ENCODE data around the gene TRIO.
A peak's percentile ranks its signal among the peaks of the same experiment; 100 is the strongest.

Gene TRIO

GRCh38 chr5:14185326-14186058 lies 42.4 kb downstream of the TRIO start:
- Histone ChIP-seq H3K36me3 (replicated peaks in 1 of 2; ENCODE audit: control insufficient read depth in 2 of 2, insufficient read depth in 2 of 2, low read length in 2 of 2) (no peaks in the 10 kb centered on the region), H3K9me3 (replicated peaks in 1 of 2; ENCODE audit: control insufficient read depth in 2 of 2, insufficient read depth in 1 of 2, low read depth in 1 of 2, low read length in 2 of 2) (no peaks in the 10 kb centered on the region), H3K27ac (replicated peaks; ENCODE audit: low read length) (no peak overlapping the region), H4K8ac (ENCODE audit: low read depth, low read length) (no peak overlapping the region), H3K27me3 (ENCODE audit: control insufficient read depth in 3 of 3, insufficient read depth in 3 of 3, low read depth in 1 of 3, low read length in 3 of 3) (no peaks in the 10 kb centered on the region), H2BK120ac (ENCODE audit: low read depth, low read length) (no peak overlapping the region), H3K79me1 (ENCODE audit: low read depth, low read length) (peaks cover 6% of the 10 kb centered on the region), H4K91ac (ENCODE audit: low read depth, low read length, poor library complexity) (no peak overlapping the region), H3K4me1 (ENCODE audit: control insufficient read depth in 2 of 2, insufficient read depth in 1 of 2, low read depth in 1 of 2, low read length in 2 of 2) (peaks cover 13 to 14% of the 10 kb centered on the region in 2 donors), H3K4ac (ENCODE audit: low read length) (no peak overlapping the region), H2BK5ac (ENCODE audit: low read length) (no peak overlapping the region), H2AFZ (ENCODE audit: low read length) (no peak overlapping the region), H2AK5ac (ENCODE audit: low read depth, low read length) (no peak overlapping the region), H3K14ac (ENCODE audit: low read length) (peak overlapping the region; percentile 91), H3K4me3 (ENCODE audit: low read length in 2 of 2) (no peak overlapping the region), H3K4me2 (ENCODE audit: insufficient read depth, low read length, poor library complexity, severe bottlenecking) (no peak overlapping the region), H3K23ac (ENCODE audit: low read depth, low read length, poor library complexity) (no peak overlapping the region), H2BK12ac (ENCODE audit: low read length) (no peak overlapping the region), H3K18ac (ENCODE audit: low read length) (peak overlapping the region; percentile 6), H2BK15ac (ENCODE audit: low read length) (no peak overlapping the region), H3K9ac (ENCODE audit: low read depth, low read length, poor library complexity) (peak overlapping the region; percentile 31)
- no peak for DNase-seq (ENCODE audit: low spot score)
- WGBS, 2 donors (ENCODE audit: extremely low coverage in 2 of 2, insufficient read length in 2 of 2, insufficient replicate concordance in 1 of 2), result no CpG with 5 or more reads among the region's 7 CpGs

DNA sequence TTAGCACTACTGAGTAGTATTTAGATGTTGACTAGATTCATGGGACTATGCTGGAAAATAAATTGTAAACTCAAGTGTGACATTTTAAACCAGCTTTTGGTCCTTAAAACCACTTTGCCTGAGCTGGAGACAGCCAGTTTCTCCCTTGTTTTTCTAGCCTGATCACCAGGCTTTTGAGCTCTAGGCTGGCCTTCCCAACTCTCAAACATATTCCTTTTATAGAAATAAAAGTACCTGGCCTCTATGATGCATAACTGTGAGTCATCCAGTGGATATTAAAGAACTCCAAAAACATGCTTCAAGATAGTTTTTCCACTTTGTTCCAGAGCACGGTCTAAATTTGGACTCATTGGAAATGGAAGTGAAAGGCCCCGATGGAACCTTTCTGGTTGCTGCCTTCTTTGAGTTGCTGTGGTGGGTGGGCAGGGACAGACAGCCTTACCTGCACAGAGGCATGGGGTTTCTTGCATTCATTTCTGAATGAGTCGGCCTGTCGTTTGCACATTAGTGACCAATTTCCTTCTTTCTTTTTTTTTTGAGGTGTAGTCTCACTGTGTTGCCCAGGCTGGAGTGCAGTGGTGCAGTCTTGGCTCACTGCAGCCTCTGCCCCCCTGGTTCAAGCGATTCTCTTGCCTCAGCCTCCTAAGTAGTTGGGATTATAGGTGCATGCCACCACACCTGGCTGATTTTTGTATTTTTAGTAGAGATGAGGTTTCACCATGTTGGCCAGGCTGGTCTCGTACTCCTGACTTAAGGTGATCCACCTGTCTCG lies 43.1 kb downstream of the TRIO start:
- DNase-seq (ENCODE audit: low spot score), result no peak
- Histone ChIP-seq H2AK5ac (ENCODE audit: low read depth, low read length) (no peak overlapping the region), H2BK120ac (ENCODE audit: low read depth, low read length) (no peak overlapping the region), H3K18ac (ENCODE audit: low read length) (no peak overlapping the region), H3K23ac (ENCODE audit: low read depth, low read length, poor library complexity) (no peak overlapping the region), H2AFZ (ENCODE audit: low read length) (no peak overlapping the region), H3K27me3 (ENCODE audit: control insufficient read depth in 3 of 3, insufficient read depth in 3 of 3, low read depth in 1 of 3, low read length in 3 of 3) (no peaks in the 10 kb centered on the region), H3K4me2 (ENCODE audit: insufficient read depth, low read length, poor library complexity, severe bottlenecking) (no peak overlapping the region), H3K4me1 (ENCODE audit: control insufficient read depth in 2 of 2, insufficient read depth in 1 of 2, low read depth in 1 of 2, low read length in 2 of 2) (peaks cover 14 to 16% of the 10 kb centered on the region in 2 donors), H3K36me3 (replicated peaks in 1 of 2; ENCODE audit: control insufficient read depth in 2 of 2, insufficient read depth in 2 of 2, low read length in 2 of 2) (no peaks in the 10 kb centered on the region), H3K9me3 (replicated peaks in 1 of 2; ENCODE audit: control insufficient read depth in 2 of 2, insufficient read depth in 1 of 2, low read depth in 1 of 2, low read length in 2 of 2) (no peaks in the 10 kb centered on the region), H3K14ac (ENCODE audit: low read length) (no peak overlapping the region), H4K8ac (ENCODE audit: low read depth, low read length) (no peak overlapping the region), H3K4me3 (ENCODE audit: low read length in 2 of 2) (no peak overlapping the region), H2BK15ac (ENCODE audit: low read length) (no peak overlapping the region), H3K79me1 (ENCODE audit: low read depth, low read length) (peaks cover 6% of the 10 kb centered on the region), H3K27ac (replicated peaks; ENCODE audit: low read length) (no peak overlapping the region), H2BK5ac (ENCODE audit: low read length) (no peak overlapping the region), H4K91ac (ENCODE audit: low read depth, low read length, poor library complexity) (no peak overlapping the region), H3K4ac (ENCODE audit: low read length) (no peak overlapping the region), H2BK12ac (ENCODE audit: low read length) (no peak overlapping the region), H3K9ac (ENCODE audit: low read depth, low read length, poor library complexity) (no peak overlapping the region)
- WGBS, 2 donors (ENCODE audit: extremely low coverage in 2 of 2, insufficient read length in 2 of 2, insufficient replicate concordance in 1 of 2), result no CpG with 5 or more reads among the region's 7 CpGs

GRCh38 chr5:14187157-14187556 lies 44.0 kb downstream of the TRIO start:
- H3K9ac ChIP-seq (ENCODE audit: low read depth, low read length, poor library complexity), result no peak overlapping the region
- H3K79me1 ChIP-seq (ENCODE audit: low read depth, low read length), result peaks cover 5% of the 10 kb centered on the region
- H3K4me3 ChIP-seq (ENCODE audit: low read length in 2 of 2), result no peak overlapping the region
- H3K14ac ChIP-seq (ENCODE audit: low read length), result no peak overlapping the region
- no peak overlapping the region for H4K8ac ChIP-seq (ENCODE audit: low read depth, low read length)
- H3K27ac ChIP-seq (replicated peaks; ENCODE audit: low read length), result no peak overlapping the region
- H2BK5ac ChIP-seq (ENCODE audit: low read length), result no peak overlapping the region
- no peak overlapping the region for H3K4me2 ChIP-seq (ENCODE audit: insufficient read depth, low read length, poor library complexity, severe bottlenecking)
- H3K23ac ChIP-seq (ENCODE audit: low read depth, low read length, poor library complexity), result no peak overlapping the region
- no peaks in the 10 kb centered on the region for H3K9me3 ChIP-seq (replicated peaks in 1 of 2; ENCODE audit: control insufficient read depth in 2 of 2, insufficient read depth in 1 of 2, low read depth in 1 of 2, low read length in 2 of 2)
- H2AK5ac ChIP-seq (ENCODE audit: low read depth, low read length), result no peak overlapping the region
- H3K18ac ChIP-seq (ENCODE audit: low read length), result no peak overlapping the region
- H3K4ac ChIP-seq (ENCODE audit: low read length), result no peak overlapping the region
- no peak overlapping the region for H2AFZ ChIP-seq (ENCODE audit: low read length)
- H4K91ac ChIP-seq (ENCODE audit: low read depth, low read length, poor library complexity), result no peak overlapping the region
- DNase-seq (ENCODE audit: low spot score), result no peak
- peaks cover 12 to 16% of the 10 kb centered on the region in 2 donors for H3K4me1 ChIP-seq (ENCODE audit: control insufficient read depth in 2 of 2, insufficient read depth in 1 of 2, low read depth in 1 of 2, low read length in 2 of 2)
- no CpG with 5 or more reads among the region's 3 CpGs for WGBS, 2 donors (ENCODE audit: extremely low coverage in 2 of 2, insufficient read length in 2 of 2, insufficient replicate concordance in 1 of 2)
- H3K27me3 ChIP-seq (ENCODE audit: control insufficient read depth in 3 of 3, insufficient read depth in 3 of 3, low read depth in 1 of 3, low read length in 3 of 3), result no peaks in the 10 kb centered on the region
- no peak overlapping the region for H2BK120ac ChIP-seq (ENCODE audit: low read depth, low read length)
- H2BK12ac ChIP-seq (ENCODE audit: low read length), result no peak overlapping the region
- no peak overlapping the region for H2BK15ac ChIP-seq (ENCODE audit: low read length)
- H3K36me3 ChIP-seq (replicated peaks in 1 of 2; ENCODE audit: control insufficient read depth in 2 of 2, insufficient read depth in 2 of 2, low read length in 2 of 2), result no peaks in the 10 kb centered on the region

GRCh38 chr5:14187660-14188059 lies 44.5 kb downstream of the TRIO start:
- no peak overlapping the region for H2BK5ac ChIP-seq (ENCODE audit: low read length)
- H4K91ac ChIP-seq (ENCODE audit: low read depth, low read length, poor library complexity), result no peak overlapping the region
- 100% methylated on average over 1 of the region's 5 CpGs for WGBS, 2 donors (ENCODE audit: extremely low coverage in 2 of 2, insufficient read length in 2 of 2, insufficient replicate concordance in 1 of 2)
- no peak overlapping the region for H3K14ac ChIP-seq (ENCODE audit: low read length)
- H2BK120ac ChIP-seq (ENCODE audit: low read depth, low read length), result no peak overlapping the region
- no peak overlapping the region for H2BK15ac ChIP-seq (ENCODE audit: low read length)
- H3K36me3 ChIP-seq (replicated peaks in 1 of 2; ENCODE audit: control insufficient read depth in 2 of 2, insufficient read depth in 2 of 2, low read length in 2 of 2), result no peaks in the 10 kb centered on the region
- H3K4me3 ChIP-seq (ENCODE audit: low read length in 2 of 2), result no peak overlapping the region
- no peak for DNase-seq (ENCODE audit: low spot score)
- no peak overlapping the region for H4K8ac ChIP-seq (ENCODE audit: low read depth, low read length)
- H3K27me3 ChIP-seq (ENCODE audit: control insufficient read depth in 3 of 3, insufficient read depth in 3 of 3, low read depth in 1 of 3, low read length in 3 of 3), result no peaks in the 10 kb centered on the region
- H3K23ac ChIP-seq (ENCODE audit: low read depth, low read length, poor library complexity), result no peak overlapping the region
- H3K27ac ChIP-seq (replicated peaks; ENCODE audit: low read length), result no peak overlapping the region
- no peak overlapping the region for H3K4ac ChIP-seq (ENCODE audit: low read length)
- H2AFZ ChIP-seq (ENCODE audit: low read length), result no peak overlapping the region
- no peaks in the 10 kb centered on the region for H3K9me3 ChIP-seq (replicated peaks in 1 of 2; ENCODE audit: control insufficient read depth in 2 of 2, insufficient read depth in 1 of 2, low read depth in 1 of 2, low read length in 2 of 2)
- H3K4me1 ChIP-seq (ENCODE audit: control insufficient read depth in 2 of 2, insufficient read depth in 1 of 2, low read depth in 1 of 2, low read length in 2 of 2), result peaks cover 12 to 16% of the 10 kb centered on the region in 2 donors
- no peak overlapping the region for H2AK5ac ChIP-seq (ENCODE audit: low read depth, low read length)
- peaks cover 5% of the 10 kb centered on the region for H3K79me1 ChIP-seq (ENCODE audit: low read depth, low read length)
- no peak overlapping the region for H2BK12ac ChIP-seq (ENCODE audit: low read length)
- no peak overlapping the region for H3K4me2 ChIP-seq (ENCODE audit: insufficient read depth, low read length, poor library complexity, severe bottlenecking)
- no peak overlapping the region for H3K18ac ChIP-seq (ENCODE audit: low read length)
- no peak overlapping the region for H3K9ac ChIP-seq (ENCODE audit: low read depth, low read length, poor library complexity)

Data from neuronal stem cell (in vitro differentiated cells).